Frontal cortex (tissue), 4 donors: ENCODE data around the gene ZNF724. TPM values are rescaled to one million over a fixed set of nuclear protein-coding genes. Genes with fewer than 3 reads are reported as not detected.
"Not testable (repeated sequence)": the region's sequence is repeated elsewhere in the genome, so short reads cannot be mapped to it uniquely, and the experiment has no call there.

Source experiments
- DNase-seq, 2 donors: peaks; one replicate each; pipeline ENCODE4 v3.0.0; 2012; ENCODE audit warnings: low spot score in 2 of 2
- FAIRE-seq: peaks from 2 replicates; lab custom pipeline; 2012; peaks lifted over from hg19 to GRCh38; lab: Jason Lieb, UNC
- small RNA-seq: library from RNA; depleted of rRNA; stranded (forward); fragments of <200 nt; gene quantifications from one replicate; pipeline ENCODE3, GENCODE V24; 2014
- total RNA-seq: library from RNA; depleted of rRNA; stranded (reverse); fragments of >200 nt; gene quantifications from one replicate; pipeline ENCODE4 v1.2.3, GENCODE V29; 2014
- donor health status: control.
- donor health status: control.
- donor health status: control.

ZNF724 gene
- total RNA-seq, 1 donor from 2014 or later: 24.1 TPM

DNA sequence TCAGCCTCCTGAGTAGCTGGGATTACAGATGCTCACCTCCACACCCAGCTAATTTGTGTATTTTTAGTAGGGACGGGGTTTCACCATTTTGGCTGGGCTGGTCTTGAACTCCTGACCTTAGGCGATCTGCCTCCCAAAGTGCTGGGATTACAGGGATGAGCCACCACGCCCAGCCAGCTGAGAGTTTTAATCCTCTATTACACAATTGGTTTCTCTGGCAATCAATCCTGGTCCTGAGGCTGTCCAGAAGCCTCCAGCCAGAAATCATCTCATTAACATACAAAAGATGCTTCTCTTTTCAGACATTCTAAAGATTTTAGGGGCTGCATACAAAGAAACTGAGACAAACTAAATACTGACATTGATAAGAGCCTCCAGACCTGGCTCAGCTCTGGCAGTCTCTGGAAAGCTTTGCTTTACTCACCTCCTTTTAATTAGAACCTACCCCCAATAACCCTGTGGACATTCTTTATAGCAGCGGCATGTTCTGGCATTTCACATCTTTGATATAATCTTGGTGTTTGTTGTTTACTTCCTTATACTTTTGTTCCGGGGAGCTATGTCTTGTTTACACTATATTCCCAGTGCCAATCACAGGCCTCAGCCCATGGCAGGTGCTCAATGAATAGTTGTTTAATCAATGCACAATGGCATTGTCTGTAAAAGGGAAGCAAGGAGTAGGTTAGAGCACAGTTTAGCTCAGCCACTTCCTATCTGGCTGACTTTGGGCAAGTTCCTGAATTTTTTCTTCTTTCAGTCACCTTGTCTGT, 4.1 kb upstream of the ZNF724 start:
- FAIRE-seq: no peak
- DNase-seq: no peak

GRCh38 chr19:23253256-23253655, 3.1 kb upstream of the ZNF724 start:
- FAIRE-seq, DNase-seq: not testable (repeated sequence)

DNA sequence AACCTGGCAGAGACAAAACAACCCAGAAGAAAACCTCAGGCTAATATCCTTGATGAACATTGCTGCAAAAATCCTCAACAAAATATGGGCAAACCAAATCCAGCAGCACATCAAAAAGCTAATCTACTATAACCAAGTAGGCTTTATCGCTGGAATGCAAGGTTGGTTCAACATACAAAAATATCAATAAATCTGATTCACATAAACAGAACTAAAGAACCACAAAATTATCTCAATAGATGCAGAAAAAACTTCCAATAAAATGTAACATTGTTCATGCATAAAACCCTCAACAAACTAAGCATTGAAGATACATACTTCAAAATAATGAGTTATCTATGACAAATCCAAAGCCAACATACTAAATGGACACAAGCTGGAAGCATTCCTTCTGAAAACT, 8.8 kb downstream of the ZNF724 start:
- no peak for FAIRE-seq
- DNase-seq: no peak

DNA sequence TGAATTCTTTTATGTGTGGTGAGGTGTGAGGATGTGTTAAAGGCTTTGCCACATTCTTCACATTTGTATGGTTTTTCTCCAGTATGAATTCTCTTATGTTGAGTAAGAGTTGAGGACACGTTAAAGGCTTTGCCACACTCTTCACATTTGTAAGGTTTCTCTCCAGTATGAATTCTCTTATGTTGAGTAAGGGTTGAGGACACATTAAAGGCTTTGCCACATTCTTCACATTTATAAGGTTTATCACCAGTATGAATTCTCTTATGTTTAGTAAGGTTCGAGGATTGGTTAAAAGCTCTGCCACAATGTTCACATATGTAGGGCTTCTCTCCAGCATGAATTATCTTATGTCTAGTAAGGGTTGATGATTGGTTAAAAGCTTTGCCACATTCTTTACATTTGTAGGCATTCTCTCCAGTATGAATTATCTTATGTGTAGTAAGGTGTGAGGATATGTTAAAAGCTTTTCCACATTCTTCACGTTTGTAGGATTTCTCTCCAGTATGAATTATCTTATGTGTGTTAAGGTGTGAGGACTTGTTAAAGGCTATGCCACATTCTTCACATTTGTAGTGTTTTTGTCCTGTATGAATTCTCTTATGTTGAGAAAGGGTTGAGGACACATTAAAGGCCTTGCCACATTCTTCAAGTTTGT, 27.1 kb downstream of the ZNF724 start:
- FAIRE-seq: no peak
- no peak for DNase-seq

DNA sequence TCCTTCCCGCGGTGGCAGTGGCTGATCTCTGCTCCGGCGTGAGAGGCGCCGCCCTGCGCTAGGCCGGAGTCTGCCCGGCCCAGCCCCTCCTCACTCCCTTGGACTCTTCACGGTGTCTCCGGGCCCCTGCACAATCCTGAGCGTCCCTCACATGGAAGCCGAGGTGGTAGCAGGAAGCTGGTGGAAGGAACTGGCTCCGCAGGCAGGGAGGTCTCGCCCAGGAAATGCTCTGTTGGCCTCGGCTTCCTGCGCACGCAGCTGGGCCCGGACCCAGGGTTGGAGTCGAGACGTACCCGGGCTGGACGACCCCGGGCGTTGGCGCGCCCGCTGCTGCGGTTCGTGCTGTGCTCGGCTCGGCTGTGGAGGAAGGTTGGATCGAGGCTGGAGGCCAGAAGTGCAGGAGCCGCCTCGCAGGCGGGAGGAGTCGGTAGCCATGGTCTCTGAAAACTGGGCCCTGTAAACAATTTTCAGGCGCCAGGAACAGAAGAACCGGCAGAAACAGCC, 46.3 kb downstream of the ZNF724 start:
- FAIRE-seq (no peak), DNase-seq (no peak)

- FAIRE-seq (no peak), DNase-seq (no peak)
Measured at GRCh38 chr19:23190341-23190740, 59.9 kb downstream of the ZNF724 start.

DNA sequence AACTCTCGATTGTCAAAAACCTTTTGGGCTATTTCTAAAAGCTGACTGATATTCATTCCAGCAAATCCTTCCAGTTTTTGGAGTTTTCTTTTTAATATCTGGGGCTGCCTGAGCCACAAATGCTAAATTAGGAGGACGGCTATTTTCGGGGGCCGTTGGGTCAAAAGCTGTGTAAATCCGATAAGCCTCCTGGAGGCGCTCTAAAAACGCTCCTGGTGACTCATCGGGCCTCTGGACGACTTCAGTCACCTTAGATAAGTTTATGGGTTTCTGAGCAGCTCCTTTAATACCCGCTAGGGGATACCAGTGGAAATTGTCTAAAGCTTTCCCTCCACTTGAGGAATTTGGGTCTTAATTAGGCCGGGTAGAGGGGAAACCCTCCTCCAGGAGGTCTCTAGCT, 66.9 kb downstream of the ZNF724 start:
- FAIRE-seq (no peak), DNase-seq (no peak)

Small RNA genes lying within 50 kb of the gene (small RNA-seq; reads per million reads assigned to genes)
- not detected for gene VN1R91P

Other genes starting within 250 kb of the ZNF724 start
- 0.41 TPM for gene ZNF728, start 247.2 kb downstream of the ZNF724 start, total RNA-seq
- 25.3 TPM for gene ZNF730, start 133.4 kb downstream of the ZNF724 start, total RNA-seq
- 624 TPM for gene ZNF91, start 145.1 kb upstream of the ZNF724 start, total RNA-seq